CD8-positive, alpha-beta memory T cell (primary cell): ENCODE data around the gene FDX2. TPM values are rescaled to one million over a fixed set of nuclear protein-coding genes. Genes with fewer than 3 reads are reported as not detected.
A peak's percentile ranks its signal among the peaks of the same experiment; 100 is the strongest.

Source experiments
- CTCF ChIA-PET: fragments of 350-600 bp; sonication (Branson Sonifier 250); formaldehyde crosslinking; loops from one replicate; lab custom pipeline; 2021; ENCODE audit warnings: antibody characterized with exemption; lab: Charles Lee
- POLR2A ChIA-PET: fragments of 350-600 bp; sonication (Branson Sonifier 250); formaldehyde crosslinking; loops from one replicate; lab custom pipeline; 2021; ENCODE audit warnings: antibody characterized with exemption; lab: Charles Lee
- DNase-seq, 5 donors: peaks; one replicate each; pipeline versions ENCODE4 v3.0.0 to v3.0.0-alpha.2; 2020 to 2022; ENCODE audit warnings: mixed read lengths in 1 of 5
- H3K27ac ChIP-seq: one replicate; pipeline ENCODE4 v1.7.0; 2013; ENCODE audit warnings: low read depth, mild to moderate bottlenecking, low read length, moderate library complexity
- H3K27me3 ChIP-seq: 2 replicates; pipeline ENCODE4 v1.7.0; 2013; ENCODE audit warnings: low read length, mild to moderate bottlenecking; ENCODE audit not compliant: insufficient read depth, poor library complexity, severe bottlenecking
- H3K36me3 ChIP-seq: 2 replicates; pipeline ENCODE4 v1.7.0; 2013; ENCODE audit warnings: mild to moderate bottlenecking, low read length, moderate library complexity; ENCODE audit not compliant: insufficient read depth
- H3K4me1 ChIP-seq: 2 replicates; pipeline ENCODE4 v1.7.0; 2013; ENCODE audit warnings: mild to moderate bottlenecking, low read length, moderate library complexity; ENCODE audit not compliant: insufficient read depth
- H3K4me3 ChIP-seq: 2 replicates; pipeline ENCODE4 v1.7.0; 2013; ENCODE audit warnings: mild to moderate bottlenecking, low read length
- H3K9me3 ChIP-seq: 2 replicates; pipeline ENCODE4 v1.7.0; 2013; ENCODE audit warnings: mild to moderate bottlenecking, low read length
- H3K27ac Mint-ChIP-seq, 8 donors: one replicate each; pipeline ENCODE4 v1.8.0; 2020 to 2021; ENCODE audit warnings: mixed read lengths in 8 of 8, mild to moderate bottlenecking in 6 of 8, inconsistent platforms in 3 of 8, moderate library complexity in 3 of 8
- H3K27me3 Mint-ChIP-seq, 2 donors: one replicate each; pipeline ENCODE4 v1.8.0; 2020 to 2021; ENCODE audit warnings: mixed read lengths in 2 of 2, mild to moderate bottlenecking in 1 of 2, moderate library complexity in 1 of 2
- H3K36me3 Mint-ChIP-seq, 3 donors: one replicate each; pipeline ENCODE4 v1.8.0; 2020 to 2021; ENCODE audit warnings: mixed read lengths in 3 of 3, inconsistent platforms in 1 of 3, mild to moderate bottlenecking in 1 of 3
- H3K4me1 Mint-ChIP-seq, 3 donors: one replicate each; pipeline ENCODE4 v1.8.0; 2020 to 2021; ENCODE audit warnings: mixed read lengths in 3 of 3, inconsistent platforms in 1 of 3, mild to moderate bottlenecking in 1 of 3
- H3K4me3 Mint-ChIP-seq, 7 donors: one replicate each; pipeline ENCODE4 v1.8.0; 2020 to 2021; ENCODE audit warnings: mixed read lengths in 7 of 7, mild to moderate bottlenecking in 6 of 7, moderate library complexity in 4 of 7, inconsistent platforms in 2 of 7
- H3K9me3 Mint-ChIP-seq, 5 donors: one replicate each; pipeline ENCODE4 v1.8.0; 2020 to 2022; ENCODE audit warnings: mixed read lengths in 5 of 5, mild to moderate bottlenecking in 3 of 5, moderate library complexity in 2 of 5, inconsistent platforms in 1 of 5
- polyA plus RNA-seq: library from polyadenylated mRNA; unstranded; fragments of 300-500 nt; fragmentation: Illumina TruSeq; gene quantifications from one replicate; pipeline ENCODE4 v1.2.3, GENCODE V29; 2021
- total RNA-seq, 2 experiments: library from RNA; stranded (reverse); gene quantifications; one replicate each; pipeline ENCODE4 v1.2.3, GENCODE V29; 2021

The FDX2 gene
- total and polyA plus RNA-seq, 3 experiments from 2014 or later, result 16.1 to 30.0 (median 29.6) TPM

- peak overlapping the region; percentile 90 to 99 (median 96) for H3K4me3 Mint-ChIP-seq
- CTCF ChIA-PET, result interaction anchor here (0.7 to 2.7 kb wide), 6 partner anchors 40 to 146 kb away, joined by 3 to 7 read pairs (median 4); partner anchors contain the start of gene ICAM1
- H3K4me3 ChIP-seq, result peak overlapping the region; percentile 93
- H3K36me3 ChIP-seq, result peaks cover 36% of the 10 kb centered on the region
- DNase-seq, result no peak
- no peaks in the 10 kb centered on the region for H3K9me3 ChIP-seq
- POLR2A ChIA-PET, result interaction anchor here (0.8 to 2.0 kb wide), 3 partner anchors 14 to 62 kb away, joined by 4 to 9 read pairs (median 5); partner anchors contain the start of genes ICAM1 and ICAM5
- no peaks in the 10 kb centered on the region for H3K27me3 Mint-ChIP-seq
- no peaks in the 10 kb centered on the region for H3K9me3 Mint-ChIP-seq
- peaks cover 0 to 59% (median 3%) of the 10 kb centered on the region in 3 donors for H3K36me3 Mint-ChIP-seq
- peaks cover 18 to 46% (median 25%) of the 10 kb centered on the region in 3 donors for H3K4me1 Mint-ChIP-seq
- H3K4me1 ChIP-seq, result peaks cover 25% of the 10 kb centered on the region
- H3K27ac ChIP-seq, result peak overlapping the region; percentile 84
- H3K27me3 ChIP-seq, result no peaks in the 10 kb centered on the region
- H3K27ac Mint-ChIP-seq, result peak overlapping the region; percentile 90 to 98 (median 95)
Observed at GRCh38 chr19:10332158-10332964, 16.5 kb upstream of the FDX2 start.

- POLR2A ChIA-PET, result interaction anchor here (0.6 kb wide), 1 partner anchor 40 kb away, joined by 4 read pairs; no protein-coding TSS in a partner anchor
- H3K4me1 Mint-ChIP-seq, result peaks cover 15 to 36% (median 25%) of the 10 kb centered on the region in 3 donors
- Histone ChIP-seq H3K27me3 (no peaks in the 10 kb centered on the region), H3K27ac (no peak overlapping the region), H3K36me3 (peaks cover 44% of the 10 kb centered on the region), H3K4me3 (no peak overlapping the region), H3K4me1 (peaks cover 24% of the 10 kb centered on the region), H3K9me3 (no peaks in the 10 kb centered on the region)
- H3K36me3 Mint-ChIP-seq, result peaks cover 0 to 63% (median 3%) of the 10 kb centered on the region in 3 donors
- no peak for DNase-seq
- H3K4me3 Mint-ChIP-seq, result no peak overlapping the region
- H3K27ac Mint-ChIP-seq, result peak overlapping the region in 1 of 8 donors; percentile 33
- CTCF ChIA-PET, result interaction anchor here (1.1 kb wide), 1 partner anchor 59 kb away, joined by 4 read pairs; no protein-coding TSS in a partner anchor
- no peaks in the 10 kb centered on the region for H3K27me3 Mint-ChIP-seq
- no peaks in the 10 kb centered on the region for H3K9me3 Mint-ChIP-seq
Observed at GRCh38 chr19:10329555-10329954, 13.7 kb upstream of the FDX2 start.

- peaks cover 0 to 67% (median 3%) of the 10 kb centered on the region in 3 donors for H3K36me3 Mint-ChIP-seq
- CTCF ChIA-PET, result no interaction called here
- Histone ChIP-seq H3K4me3 (no peak overlapping the region), H3K27ac (no peak overlapping the region), H3K36me3 (peaks cover 44% of the 10 kb centered on the region), H3K9me3 (no peaks in the 10 kb centered on the region), H3K4me1 (peaks cover 16% of the 10 kb centered on the region), H3K27me3 (no peaks in the 10 kb centered on the region)
- no peak overlapping the region for H3K4me3 Mint-ChIP-seq
- no peaks in the 10 kb centered on the region for H3K9me3 Mint-ChIP-seq
- POLR2A ChIA-PET, result no interaction called here
- peak overlapping the region in 1 of 8 donors; percentile 6 for H3K27ac Mint-ChIP-seq
- no peak for DNase-seq
- H3K27me3 Mint-ChIP-seq, result no peaks in the 10 kb centered on the region
- H3K4me1 Mint-ChIP-seq, result peaks cover 14 to 30% (median 20%) of the 10 kb centered on the region in 3 donors
Observed at GRCh38 chr19:10328558-10329429, 13.0 kb upstream of the FDX2 start.

DNA sequence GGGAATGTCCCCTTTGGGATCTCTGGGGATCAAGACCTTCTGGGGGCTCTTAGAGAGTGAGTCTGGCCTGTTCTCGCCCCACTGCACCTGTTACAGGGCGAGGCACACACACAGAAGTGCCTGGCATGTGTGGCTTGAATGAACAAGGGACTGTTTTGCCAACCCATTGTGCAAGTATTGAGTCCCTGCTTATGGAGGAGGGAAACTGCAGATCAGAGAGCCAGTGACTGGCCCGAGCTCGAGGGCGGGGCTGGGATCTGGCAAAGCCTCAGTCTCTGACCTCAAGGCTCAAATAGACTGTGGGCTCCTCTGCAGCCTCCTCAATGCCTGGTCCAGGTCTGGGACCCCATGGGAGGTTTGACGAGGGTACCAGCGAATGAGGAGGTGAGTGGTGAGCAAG, 12.0 kb upstream of the FDX2 start:
- no peaks in the 10 kb centered on the region for H3K27me3 Mint-ChIP-seq

GRCh38 chr19:10325732-10326131, 9.9 kb upstream of the FDX2 start:
- no peak overlapping the region for H3K27ac Mint-ChIP-seq
- no peaks in the 10 kb centered on the region for H3K9me3 Mint-ChIP-seq
- H3K36me3 Mint-ChIP-seq, result peaks cover 4 to 72% (median 6%) of the 10 kb centered on the region in 3 donors
- H3K27me3 Mint-ChIP-seq, result no peaks in the 10 kb centered on the region
- Histone ChIP-seq H3K4me3 (no peak overlapping the region), H3K36me3 (peaks cover 53% of the 10 kb centered on the region), H3K4me1 (no peaks in the 10 kb centered on the region), H3K27me3 (no peaks in the 10 kb centered on the region), H3K27ac (no peak overlapping the region), H3K9me3 (no peaks in the 10 kb centered on the region)
- ChIA-PET POLR2A (interaction anchor here (0.7 kb wide), 1 partner anchor 427 kb away, joined by 3 read pairs; no protein-coding TSS in a partner anchor), CTCF (interaction anchor here (0.8 kb wide), 1 partner anchor 9 kb away, joined by 3 read pairs; no protein-coding TSS in a partner anchor)
- no peak for DNase-seq
- peaks cover 0 to 6% (median 3%) of the 10 kb centered on the region in 3 donors for H3K4me1 Mint-ChIP-seq
- H3K4me3 Mint-ChIP-seq, result no peak overlapping the region

More for the DNA sequence above, 12.0 kb upstream of the FDX2 start:
- H3K9me3 ChIP-seq, result no peaks in the 10 kb centered on the region
- ChIA-PET POLR2A (no interaction called here), CTCF (no interaction called here)
- H3K9me3 Mint-ChIP-seq, result no peaks in the 10 kb centered on the region
- peaks cover 0 to 61% (median 1%) of the 10 kb centered on the region in 3 donors for H3K36me3 Mint-ChIP-seq
- peaks cover 13% of the 10 kb centered on the region for H3K4me1 ChIP-seq
- H3K4me3 Mint-ChIP-seq, result no peak overlapping the region
- H3K27ac ChIP-seq, result no peak overlapping the region
- no peaks in the 10 kb centered on the region for H3K27me3 ChIP-seq
- peaks cover 9 to 20% (median 14%) of the 10 kb centered on the region in 3 donors for H3K4me1 Mint-ChIP-seq
- peaks cover 44% of the 10 kb centered on the region for H3K36me3 ChIP-seq
- no peak overlapping the region for H3K27ac Mint-ChIP-seq
- H3K4me3 ChIP-seq, result no peak overlapping the region
- DNase-seq, result no peak

DNA sequence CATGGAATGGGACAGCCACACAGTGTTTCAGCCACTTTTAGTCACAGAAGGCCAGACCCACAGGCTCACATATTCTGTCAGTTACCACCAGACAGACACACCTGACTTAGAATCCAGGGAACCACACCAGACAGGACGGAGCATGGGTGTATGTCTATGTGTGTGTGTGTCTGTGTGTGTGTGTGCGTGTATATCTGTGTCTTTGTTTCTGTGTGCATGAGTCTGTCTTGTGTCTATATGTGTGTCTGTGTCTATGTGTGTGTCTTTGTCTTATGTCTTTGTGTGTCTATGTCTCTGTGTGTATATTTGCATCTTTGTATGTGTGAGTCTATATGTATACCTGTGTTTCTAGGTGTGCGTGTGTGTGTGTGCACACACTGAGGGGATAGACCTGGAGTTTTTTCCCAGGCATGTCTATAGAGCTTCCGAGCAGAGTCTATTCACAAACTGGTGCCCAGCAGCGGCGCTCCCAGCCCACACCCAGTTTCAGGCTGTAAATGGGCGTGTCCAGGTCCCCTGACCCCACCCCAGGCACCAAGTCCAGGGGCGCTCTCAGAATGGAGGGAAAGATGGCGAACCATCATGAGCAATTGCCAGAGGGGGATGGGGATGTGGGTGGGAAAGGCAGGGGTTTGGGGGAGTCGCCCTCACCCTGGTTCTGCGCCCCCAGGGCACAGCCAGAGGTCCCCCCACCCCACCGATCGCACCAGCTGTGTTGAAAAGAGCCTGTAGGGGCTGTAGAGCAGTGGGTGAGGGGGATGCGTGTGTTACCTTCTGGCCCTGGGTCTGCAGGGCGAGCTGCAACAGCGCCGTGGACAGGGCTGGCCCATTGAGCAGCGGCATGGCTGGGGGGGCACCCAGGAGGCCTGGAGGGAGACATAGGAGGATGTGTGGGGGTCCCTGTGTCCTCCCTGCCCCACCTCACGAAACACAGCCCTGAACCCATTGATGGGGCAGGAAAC, 6.3 kb upstream of the FDX2 start:
- Mint-ChIP-seq H3K4me1 (peaks cover 0 to 2% (median 0%) of the 10 kb centered on the region in 3 donors), H3K27me3 (no peaks in the 10 kb centered on the region), H3K9me3 (no peaks in the 10 kb centered on the region), H3K36me3 (peaks cover 4 to 65% (median 4%) of the 10 kb centered on the region in 3 donors), H3K27ac (peak overlapping the region in 3 of 8 donors; percentile 0 to 24 (median 3)), H3K4me3 (no peak overlapping the region)
- CTCF ChIA-PET, result interaction anchor here (1.1 kb wide), 1 partner anchor 50 kb away, joined by 3 read pairs; no protein-coding TSS in a partner anchor
- no peak for DNase-seq
- Histone ChIP-seq H3K27me3 (no peaks in the 10 kb centered on the region), H3K27ac (no peak overlapping the region), H3K4me3 (no peak overlapping the region), H3K9me3 (no peaks in the 10 kb centered on the region), H3K4me1 (no peaks in the 10 kb centered on the region), H3K36me3 (peaks cover 36% of the 10 kb centered on the region)
- POLR2A ChIA-PET, result no interaction called here

- Mint-ChIP-seq H3K4me1 (peaks cover 0 to 2% (median under 1%) of the 10 kb centered on the region in 3 donors), H3K27me3 (no peaks in the 10 kb centered on the region), H3K36me3 (peaks cover 4 to 67% (median 4%) of the 10 kb centered on the region in 3 donors), H3K9me3 (no peaks in the 10 kb centered on the region), H3K27ac (no peak overlapping the region), H3K4me3 (no peak overlapping the region)
- H3K36me3 ChIP-seq, result peaks cover 33% of the 10 kb centered on the region
- no peaks in the 10 kb centered on the region for H3K27me3 ChIP-seq
- no peaks in the 10 kb centered on the region for H3K9me3 ChIP-seq
- no peak for DNase-seq
- POLR2A ChIA-PET, result no interaction called here
- no peaks in the 10 kb centered on the region for H3K4me1 ChIP-seq
- no peak overlapping the region for H3K4me3 ChIP-seq
- CTCF ChIA-PET, result no interaction called here
- H3K27ac ChIP-seq, result no peak overlapping the region
Observed at GRCh38 chr19:10321417-10321797, 5.6 kb upstream of the FDX2 start.
